ENCODE data around the gene ARHGAP19.

The ARHGAP19 gene

GRCh38 chr10:97336942-97337831, 44.8 kb upstream of the ARHGAP19 start:
- Histone ChIP-seq H4K8ac (ENCODE audit: low read depth, low read length) (no peak overlapping the region), H3K4me3 (ENCODE audit: low read length in 2 of 2) (no peak overlapping the region), H2BK12ac (ENCODE audit: low read length) (no peak overlapping the region), H3K36me3 (replicated peaks in 1 of 2; ENCODE audit: control insufficient read depth in 2 of 2, insufficient read depth in 2 of 2, low read length in 2 of 2) (no peaks in the 10 kb centered on the region), H4K91ac (ENCODE audit: low read depth, low read length, poor library complexity) (no peak overlapping the region), H3K9ac (ENCODE audit: low read depth, low read length, poor library complexity) (no peak overlapping the region), H3K14ac (ENCODE audit: low read length) (no peak overlapping the region), H3K9me3 (replicated peaks in 1 of 2; ENCODE audit: control insufficient read depth in 2 of 2, insufficient read depth in 1 of 2, low read depth in 1 of 2, low read length in 2 of 2) (no peaks in the 10 kb centered on the region), H2BK120ac (ENCODE audit: low read depth, low read length) (no peak overlapping the region), H3K4me2 (ENCODE audit: insufficient read depth, low read length, poor library complexity, severe bottlenecking) (no peak overlapping the region), H2AFZ (ENCODE audit: low read length) (peak overlapping the region; percentile 70), H3K27ac (replicated peaks; ENCODE audit: low read length) (peak overlapping the region; percentile 19), H2BK5ac (ENCODE audit: low read length) (no peak overlapping the region), H3K23ac (ENCODE audit: low read depth, low read length, poor library complexity) (no peak overlapping the region), H3K4ac (ENCODE audit: low read length) (no peak overlapping the region), H3K4me1 (ENCODE audit: control insufficient read depth in 2 of 2, insufficient read depth in 1 of 2, low read depth in 1 of 2, low read length in 2 of 2) (peaks cover 16 to 27% of the 10 kb centered on the region in 2 donors), H2BK15ac (ENCODE audit: low read length) (no peak overlapping the region), H3K79me1 (ENCODE audit: low read depth, low read length) (no peaks in the 10 kb centered on the region), H3K18ac (ENCODE audit: low read length) (no peak overlapping the region), H3K27me3 (ENCODE audit: control insufficient read depth in 3 of 3, insufficient read depth in 3 of 3, low read depth in 1 of 3, low read length in 3 of 3) (peaks cover 0 to 25% (median 8%) of the 10 kb centered on the region in 3 experiments), H2AK5ac (ENCODE audit: low read depth, low read length) (no peak overlapping the region)
- no CpG with 5 or more reads among the region's 11 CpGs for WGBS, 2 donors (ENCODE audit: extremely low coverage in 2 of 2, insufficient read length in 2 of 2, insufficient replicate concordance in 1 of 2)
- DNase-seq (ENCODE audit: low spot score), result peak; percentile 57

DNA sequence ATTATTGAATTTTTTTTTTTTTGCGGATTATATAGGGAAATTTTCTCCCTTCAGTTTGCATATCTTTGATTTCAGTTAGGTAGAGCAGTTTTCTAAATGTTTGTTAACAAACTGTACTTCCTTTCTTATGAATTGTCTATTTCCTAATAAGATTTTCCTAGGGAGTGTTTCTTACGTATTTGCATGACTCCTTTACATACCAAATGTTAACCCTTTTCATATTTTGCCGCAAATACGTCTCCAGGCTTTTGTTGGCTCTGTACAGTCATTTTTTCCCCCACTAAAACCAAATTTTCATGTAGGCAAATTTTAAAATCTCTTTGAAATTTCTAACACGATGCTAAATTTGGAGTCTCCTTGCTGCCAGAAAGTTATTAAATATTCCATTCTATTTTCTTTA, 44.0 kb upstream of the ARHGAP19 start:
- Histone ChIP-seq H3K4ac (ENCODE audit: low read length) (no peak overlapping the region), H3K18ac (ENCODE audit: low read length) (no peak overlapping the region), H3K79me1 (ENCODE audit: low read depth, low read length) (no peaks in the 10 kb centered on the region), H4K8ac (ENCODE audit: low read depth, low read length) (no peak overlapping the region), H3K27ac (replicated peaks; ENCODE audit: low read length) (no peak overlapping the region), H2BK5ac (ENCODE audit: low read length) (no peak overlapping the region), H3K4me1 (ENCODE audit: control insufficient read depth in 2 of 2, insufficient read depth in 1 of 2, low read depth in 1 of 2, low read length in 2 of 2) (peaks cover 20 to 32% of the 10 kb centered on the region in 2 donors), H2BK12ac (ENCODE audit: low read length) (no peak overlapping the region), H3K36me3 (replicated peaks in 1 of 2; ENCODE audit: control insufficient read depth in 2 of 2, insufficient read depth in 2 of 2, low read length in 2 of 2) (no peaks in the 10 kb centered on the region), H3K9me3 (replicated peaks in 1 of 2; ENCODE audit: control insufficient read depth in 2 of 2, insufficient read depth in 1 of 2, low read depth in 1 of 2, low read length in 2 of 2) (no peaks in the 10 kb centered on the region), H3K9ac (ENCODE audit: low read depth, low read length, poor library complexity) (no peak overlapping the region), H2AFZ (ENCODE audit: low read length) (no peak overlapping the region), H4K91ac (ENCODE audit: low read depth, low read length, poor library complexity) (no peak overlapping the region), H2AK5ac (ENCODE audit: low read depth, low read length) (no peak overlapping the region), H3K4me2 (ENCODE audit: insufficient read depth, low read length, poor library complexity, severe bottlenecking) (no peak overlapping the region), H3K14ac (ENCODE audit: low read length) (no peak overlapping the region), H3K27me3 (ENCODE audit: control insufficient read depth in 3 of 3, insufficient read depth in 3 of 3, low read depth in 1 of 3, low read length in 3 of 3) (peaks cover 0 to 29% (median 8%) of the 10 kb centered on the region in 3 experiments), H2BK120ac (ENCODE audit: low read depth, low read length) (no peak overlapping the region), H2BK15ac (ENCODE audit: low read length) (no peak overlapping the region), H3K4me3 (ENCODE audit: low read length in 2 of 2) (no peak overlapping the region), H3K23ac (ENCODE audit: low read depth, low read length, poor library complexity) (no peak overlapping the region)
- DNase-seq (ENCODE audit: low spot score), result no peak
- no CpG with 5 or more reads among the region's 5 CpGs for WGBS, 2 donors (ENCODE audit: extremely low coverage in 2 of 2, insufficient read length in 2 of 2, insufficient replicate concordance in 1 of 2)

DNA sequence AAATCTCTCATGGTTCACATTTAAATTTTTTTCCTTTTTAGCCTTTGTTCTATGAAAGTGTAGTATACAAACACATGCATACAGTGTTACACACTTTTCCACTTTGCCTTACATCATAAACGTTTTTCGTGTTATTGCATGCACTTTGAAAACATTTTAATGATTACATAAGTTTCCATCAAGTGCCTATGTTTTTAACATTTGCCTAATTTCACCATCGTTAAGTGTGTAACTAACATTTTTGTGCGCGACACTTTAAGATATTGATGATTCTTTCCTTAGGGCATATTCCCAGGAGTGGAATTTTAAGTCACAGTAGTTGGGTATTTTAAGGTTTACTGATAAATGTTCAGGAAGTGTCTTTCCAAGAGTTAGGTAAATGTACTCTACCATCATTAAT, 43.6 kb upstream of the ARHGAP19 start:
- H3K27ac ChIP-seq (replicated peaks; ENCODE audit: low read length), result no peak overlapping the region
- H3K4ac ChIP-seq (ENCODE audit: low read length), result no peak overlapping the region
- no peak overlapping the region for H2AK5ac ChIP-seq (ENCODE audit: low read depth, low read length)
- H2BK120ac ChIP-seq (ENCODE audit: low read depth, low read length), result no peak overlapping the region
- H3K18ac ChIP-seq (ENCODE audit: low read length), result no peak overlapping the region
- H2BK12ac ChIP-seq (ENCODE audit: low read length), result no peak overlapping the region
- H2BK15ac ChIP-seq (ENCODE audit: low read length), result no peak overlapping the region
- H2BK5ac ChIP-seq (ENCODE audit: low read length), result no peak overlapping the region
- H3K4me2 ChIP-seq (ENCODE audit: insufficient read depth, low read length, poor library complexity, severe bottlenecking), result no peak overlapping the region
- H3K9ac ChIP-seq (ENCODE audit: low read depth, low read length, poor library complexity), result no peak overlapping the region
- no peak overlapping the region for H3K4me3 ChIP-seq (ENCODE audit: low read length in 2 of 2)
- no peak overlapping the region for H2AFZ ChIP-seq (ENCODE audit: low read length)
- no peak overlapping the region for H4K91ac ChIP-seq (ENCODE audit: low read depth, low read length, poor library complexity)
- H3K23ac ChIP-seq (ENCODE audit: low read depth, low read length, poor library complexity), result no peak overlapping the region
- peaks cover 0 to 3% of the 10 kb centered on the region in 2 donors for H3K36me3 ChIP-seq (replicated peaks in 1 of 2; ENCODE audit: control insufficient read depth in 2 of 2, insufficient read depth in 2 of 2, low read length in 2 of 2)
- WGBS, 2 donors (ENCODE audit: extremely low coverage in 2 of 2, insufficient read length in 2 of 2, insufficient replicate concordance in 1 of 2), result no CpG with 5 or more reads among the region's 5 CpGs
- H3K14ac ChIP-seq (ENCODE audit: low read length), result no peak overlapping the region
- no peak for DNase-seq (ENCODE audit: low spot score)
- no peaks in the 10 kb centered on the region for H3K9me3 ChIP-seq (replicated peaks in 1 of 2; ENCODE audit: control insufficient read depth in 2 of 2, insufficient read depth in 1 of 2, low read depth in 1 of 2, low read length in 2 of 2)
- no peak overlapping the region for H4K8ac ChIP-seq (ENCODE audit: low read depth, low read length)
- H3K79me1 ChIP-seq (ENCODE audit: low read depth, low read length), result no peaks in the 10 kb centered on the region
- H3K4me1 ChIP-seq (ENCODE audit: control insufficient read depth in 2 of 2, insufficient read depth in 1 of 2, low read depth in 1 of 2, low read length in 2 of 2), result peaks cover 20 to 32% of the 10 kb centered on the region in 2 donors
- peaks cover 0 to 29% (median 8%) of the 10 kb centered on the region in 3 experiments for H3K27me3 ChIP-seq (ENCODE audit: control insufficient read depth in 3 of 3, insufficient read depth in 3 of 3, low read depth in 1 of 3, low read length in 3 of 3)

DNA sequence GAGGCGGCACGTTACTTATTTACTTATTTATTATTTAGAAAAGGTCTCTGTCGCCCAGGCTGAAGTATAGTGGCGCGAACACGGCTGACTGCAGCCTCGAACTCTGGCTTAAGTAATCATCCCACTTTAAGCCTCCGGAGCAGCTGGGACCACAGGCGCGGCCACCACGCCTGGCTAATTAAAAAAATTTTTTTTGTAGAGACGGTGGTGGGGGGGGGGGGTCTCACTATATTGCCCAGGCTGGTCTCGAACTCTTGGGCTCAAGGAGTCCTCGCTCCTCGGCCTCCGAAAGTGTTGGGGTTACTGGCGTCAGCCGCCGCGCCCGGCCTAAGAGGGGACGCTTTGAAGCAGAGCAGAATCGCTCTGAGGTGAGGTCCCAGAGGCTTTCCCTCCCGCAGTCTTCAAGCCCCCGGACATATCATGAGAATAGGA, 42.8 kb upstream of the ARHGAP19 start:
- H2BK120ac ChIP-seq (ENCODE audit: low read depth, low read length), result no peak overlapping the region
- H3K18ac ChIP-seq (ENCODE audit: low read length), result no peak overlapping the region
- H4K8ac ChIP-seq (ENCODE audit: low read depth, low read length), result no peak overlapping the region
- no peak overlapping the region for H3K27ac ChIP-seq (replicated peaks; ENCODE audit: low read length)
- no peak for DNase-seq (ENCODE audit: low spot score)
- peaks cover 20 to 32% of the 10 kb centered on the region in 2 donors for H3K4me1 ChIP-seq (ENCODE audit: control insufficient read depth in 2 of 2, insufficient read depth in 1 of 2, low read depth in 1 of 2, low read length in 2 of 2)
- no peak overlapping the region for H3K9ac ChIP-seq (ENCODE audit: low read depth, low read length, poor library complexity)
- no peaks in the 10 kb centered on the region for H3K9me3 ChIP-seq (replicated peaks in 1 of 2; ENCODE audit: control insufficient read depth in 2 of 2, insufficient read depth in 1 of 2, low read depth in 1 of 2, low read length in 2 of 2)
- H3K4ac ChIP-seq (ENCODE audit: low read length), result no peak overlapping the region
- no peak overlapping the region for H3K14ac ChIP-seq (ENCODE audit: low read length)
- H3K4me3 ChIP-seq (ENCODE audit: low read length in 2 of 2), result peak overlapping the region in 1 of 2 donors; percentile 84
- no peak overlapping the region for H2BK5ac ChIP-seq (ENCODE audit: low read length)
- H2AK5ac ChIP-seq (ENCODE audit: low read depth, low read length), result no peak overlapping the region
- no peak overlapping the region for H3K23ac ChIP-seq (ENCODE audit: low read depth, low read length, poor library complexity)
- H2AFZ ChIP-seq (ENCODE audit: low read length), result peak overlapping the region; percentile 100
- no peak overlapping the region for H4K91ac ChIP-seq (ENCODE audit: low read depth, low read length, poor library complexity)
- peak overlapping the region; percentile 89 for H3K4me2 ChIP-seq (ENCODE audit: insufficient read depth, low read length, poor library complexity, severe bottlenecking)
- H3K27me3 ChIP-seq (ENCODE audit: control insufficient read depth in 3 of 3, insufficient read depth in 3 of 3, low read depth in 1 of 3, low read length in 3 of 3), result peaks cover 0 to 29% (median 8%) of the 10 kb centered on the region in 3 experiments
- peaks cover 0 to 5% of the 10 kb centered on the region in 2 donors for H3K36me3 ChIP-seq (replicated peaks in 1 of 2; ENCODE audit: control insufficient read depth in 2 of 2, insufficient read depth in 2 of 2, low read length in 2 of 2)
- no CpG with 5 or more reads among the region's 25 CpGs for WGBS, 2 donors (ENCODE audit: extremely low coverage in 2 of 2, insufficient read length in 2 of 2, insufficient replicate concordance in 1 of 2)
- no peak overlapping the region for H2BK12ac ChIP-seq (ENCODE audit: low read length)
- H2BK15ac ChIP-seq (ENCODE audit: low read length), result no peak overlapping the region
- no peaks in the 10 kb centered on the region for H3K79me1 ChIP-seq (ENCODE audit: low read depth, low read length)

Measured in neuronal stem cell (in vitro differentiated cells).